Keratinocyte (primary cell): ENCODE results near the gene BHLHE40. TPM values are rescaled to one million over a fixed set of nuclear protein-coding genes. Genes with fewer than 3 reads are reported as not detected.
A peak's percentile ranks its signal among the peaks of the same experiment; 100 is the strongest.

Source experiments
- DNase-seq: peaks from one replicate; pipeline ENCODE4 v3.0.0-alpha.2; 2011; ENCODE audit warnings: low read depth, missing footprints, low spot score
- FAIRE-seq: peaks from 2 replicates; lab custom pipeline; 2011; peaks lifted over from hg19 to GRCh38; lab: Jason Lieb, UNC
- H2AFZ ChIP-seq: 2 replicates; pipeline ENCODE4 v1.6.0; 2012; ENCODE audit warnings: low read length, control low read depth, inconsistent platforms; ENCODE audit not compliant: control insufficient read depth
- H3K27ac ChIP-seq: 2 replicates; pipeline ENCODE4 v1.5.1; 2011; ENCODE audit warnings: low read length; ENCODE audit not compliant: control insufficient read depth, insufficient read depth
- H3K27me3 ChIP-seq: 3 replicates; pipeline ENCODE4 v1.6.0; 2011; ENCODE audit warnings: low read length; ENCODE audit not compliant: control insufficient read depth, insufficient read depth; ENCODE audit errors: extremely low read depth
- H3K36me3 ChIP-seq, 2 experiments: 2 replicates in 1 of 2; 3 replicates in 1 of 2; pipeline ENCODE4 v1.5.1; 2011; ENCODE audit warnings: low read length in 2 of 2, mild to moderate bottlenecking in 1 of 2; ENCODE audit not compliant: control insufficient read depth in 2 of 2, insufficient read depth in 2 of 2; ENCODE audit errors: extremely low read depth in 1 of 2
- H3K4me1 ChIP-seq: 3 replicates; pipeline ENCODE4 v1.5.1; 2011; ENCODE audit warnings: low read length; ENCODE audit not compliant: control insufficient read depth, insufficient read depth; ENCODE audit errors: extremely low read depth
- H3K4me2 ChIP-seq: 3 replicates; pipeline ENCODE4 v1.6.0; 2011; ENCODE audit warnings: low read depth, low read length; ENCODE audit not compliant: control insufficient read depth, insufficient read depth; ENCODE audit errors: extremely low read depth
- H3K4me3 ChIP-seq, 3 experiments: fragments of 200-600 bp in 1 of 3; sonication (generic) in 1 of 3; 2 replicates in 2 of 3; 3 replicates in 1 of 3; pipeline ENCODE4 v1.5.1; 2011 to 2016; ENCODE audit warnings: low read length in 3 of 3, mild to moderate bottlenecking in 3 of 3, control low read depth in 2 of 3, inconsistent platforms in 1 of 3, low read depth in 1 of 3, mixed read lengths in 1 of 3, mixed run types in 1 of 3, moderate library complexity in 1 of 3; ENCODE audit not compliant: control insufficient read depth in 2 of 3, insufficient read depth in 2 of 3; ENCODE audit errors: extremely low read depth in 1 of 3
- H3K79me2 ChIP-seq: 2 replicates; pipeline ENCODE4 v1.6.0; 2012; ENCODE audit warnings: low read length; ENCODE audit not compliant: control insufficient read depth, insufficient read depth
- H3K9ac ChIP-seq: 3 replicates; pipeline ENCODE4 v1.6.0; 2011; ENCODE audit warnings: low read length; ENCODE audit not compliant: control insufficient read depth, insufficient read depth; ENCODE audit errors: extremely low read depth
- H3K9me1 ChIP-seq: 3 replicates; pipeline ENCODE4 v1.6.0; 2011; ENCODE audit warnings: low read length; ENCODE audit not compliant: control insufficient read depth, insufficient read depth; ENCODE audit errors: extremely low read depth
- H3K9me3 ChIP-seq: 2 replicates; pipeline ENCODE4 v1.5.1; 2012; ENCODE audit warnings: low read depth, low read length; ENCODE audit not compliant: control insufficient read depth
- H4K20me1 ChIP-seq: 3 replicates; pipeline ENCODE4 v1.6.0; 2011; ENCODE audit warnings: low read length; ENCODE audit not compliant: control insufficient read depth, insufficient read depth; ENCODE audit errors: extremely low read depth
- CTCF ChIP-seq, 3 experiments: IDR thresholded peaks in 1 of 3; conservative IDR thresholded peaks in 1 of 3; optimal IDR thresholded peaks in 1 of 3; 2 replicates in 2 of 3; 3 replicates in 1 of 3; pipeline versions ENCODE3 to v1.5.1; 2011; ENCODE audit warnings: low read length in 3 of 3, mild to moderate bottlenecking in 3 of 3, moderate library complexity in 2 of 3, control low read depth in 1 of 3, inconsistent platforms in 1 of 3; ENCODE audit not compliant: insufficient read depth in 2 of 3; ENCODE audit errors: extremely low read depth in 1 of 3
- EZH2 ChIP-seq: IDR thresholded peaks from one replicate; pipeline ENCODE4 v1.6.1; 2012; ENCODE audit warnings: inconsistent platforms, mild to moderate bottlenecking, low read length, moderate library complexity
- dilution Hi-C: fragments of 300-500 bp; cut with MboI; formaldehyde crosslinking; loops from one replicate; pipeline ENCODE4 v1.7.0; 2020; ENCODE audit warnings: low sequenced_read_pairs; ENCODE audit not compliant: extremely low pct_ligation_motif_present
- polyA plus RNA-seq, 5 experiments: library from polyadenylated mRNA; depleted of rRNA in 3 of 5; stranded (reverse) in 3 of 5; stranded (forward) in 1 of 5; unstranded in 1 of 5; fragments of >200 nt; gene quantifications; 1 replicate in 1 of 5; 2 replicates in 3 of 5; 3 replicates in 1 of 5; pipeline versions ENCODE4 v1.2.1 to v1.2.3, GENCODE V29; 2011 to 2012; ENCODE audit warnings: missing spikeins in 2 of 5, low read depth in 1 of 5, low replicate concordance in 1 of 5

Gene BHLHE40
- polyA plus RNA-seq, 1 donor (not counting 4 experiments of a cell fraction or from before 2014, with no cell fraction given): 95.7 TPM

GRCh38 chr3:4934050-4934449 lies 45.2 kb upstream of the BHLHE40 start:
- H3K4me3 ChIP-seq: no peak overlapping the region
- H3K4me2 ChIP-seq: no peak overlapping the region
- H3K9me1 ChIP-seq: no peaks in the 10 kb centered on the region
- no peaks in the 10 kb centered on the region for H3K9me3 ChIP-seq
- no peaks in the 10 kb centered on the region for H3K27me3 ChIP-seq
- no peaks in the 10 kb centered on the region for H3K79me2 ChIP-seq
- H3K9ac ChIP-seq: no peak overlapping the region
- no peaks in the 10 kb centered on the region for H3K4me1 ChIP-seq
- TF ChIP-seq CTCF (optimal IDR thresholded peaks at IDR 0.05 in 1 of 3, IDR thresholded peaks at IDR 0.05 in 1 of 3, conservative IDR thresholded peaks at IDR 0.05 in 1 of 3; ENCODE audit: extremely low read depth in 1 of 3, insufficient read depth in 2 of 3, low read length in 3 of 3) (no peak), EZH2 (no peak)
- no peaks in the 10 kb centered on the region for H4K20me1 ChIP-seq
- no peak for DNase-seq
- no peak for FAIRE-seq
- dilution Hi-C loops: no loop called here
- H3K27ac ChIP-seq: no peak overlapping the region
- no peak overlapping the region for H2AFZ ChIP-seq
- H3K36me3 ChIP-seq: no peaks in the 10 kb centered on the region

GRCh38 chr3:4935347-4935746 lies 43.9 kb upstream of the BHLHE40 start:
- H3K4me1 ChIP-seq: no peaks in the 10 kb centered on the region
- no peaks in the 10 kb centered on the region for H3K9me3 ChIP-seq
- H2AFZ ChIP-seq: no peak overlapping the region
- TF ChIP-seq EZH2: no peak
- TF ChIP-seq CTCF (optimal IDR thresholded peaks at IDR 0.05 in 1 of 3, IDR thresholded peaks at IDR 0.05 in 1 of 3, conservative IDR thresholded peaks at IDR 0.05 in 1 of 3; ENCODE audit: extremely low read depth in 1 of 3, insufficient read depth in 2 of 3, low read length in 3 of 3): no peak
- H3K4me3 ChIP-seq: no peak overlapping the region
- no peaks in the 10 kb centered on the region for H3K9me1 ChIP-seq
- no peak overlapping the region for H3K27ac ChIP-seq
- no peak overlapping the region for H3K4me2 ChIP-seq
- H3K9ac ChIP-seq: no peak overlapping the region
- dilution Hi-C loops: no loop called here
- no peaks in the 10 kb centered on the region for H3K36me3 ChIP-seq
- FAIRE-seq (peak; percentile 62), DNase-seq (no peak)
- no peaks in the 10 kb centered on the region for H3K27me3 ChIP-seq
- no peaks in the 10 kb centered on the region for H3K79me2 ChIP-seq
- H4K20me1 ChIP-seq: no peaks in the 10 kb centered on the region
